NOMO-1 treated with DMSO at 0.1 percent for 48 hours (cell line): ENCODE data around the gene EML2.
"Not testable (repeated sequence)": the region's sequence is repeated elsewhere in the genome, so short reads cannot be mapped to it uniquely, and the experiment has no call there.

Source experiments
- DNase-seq: peaks from one replicate; lab custom pipeline; 2025; ENCODE audit not compliant: unreplicated experiment; lab: John Stamatoyannopoulos, UW

The EML2 gene

DNA sequence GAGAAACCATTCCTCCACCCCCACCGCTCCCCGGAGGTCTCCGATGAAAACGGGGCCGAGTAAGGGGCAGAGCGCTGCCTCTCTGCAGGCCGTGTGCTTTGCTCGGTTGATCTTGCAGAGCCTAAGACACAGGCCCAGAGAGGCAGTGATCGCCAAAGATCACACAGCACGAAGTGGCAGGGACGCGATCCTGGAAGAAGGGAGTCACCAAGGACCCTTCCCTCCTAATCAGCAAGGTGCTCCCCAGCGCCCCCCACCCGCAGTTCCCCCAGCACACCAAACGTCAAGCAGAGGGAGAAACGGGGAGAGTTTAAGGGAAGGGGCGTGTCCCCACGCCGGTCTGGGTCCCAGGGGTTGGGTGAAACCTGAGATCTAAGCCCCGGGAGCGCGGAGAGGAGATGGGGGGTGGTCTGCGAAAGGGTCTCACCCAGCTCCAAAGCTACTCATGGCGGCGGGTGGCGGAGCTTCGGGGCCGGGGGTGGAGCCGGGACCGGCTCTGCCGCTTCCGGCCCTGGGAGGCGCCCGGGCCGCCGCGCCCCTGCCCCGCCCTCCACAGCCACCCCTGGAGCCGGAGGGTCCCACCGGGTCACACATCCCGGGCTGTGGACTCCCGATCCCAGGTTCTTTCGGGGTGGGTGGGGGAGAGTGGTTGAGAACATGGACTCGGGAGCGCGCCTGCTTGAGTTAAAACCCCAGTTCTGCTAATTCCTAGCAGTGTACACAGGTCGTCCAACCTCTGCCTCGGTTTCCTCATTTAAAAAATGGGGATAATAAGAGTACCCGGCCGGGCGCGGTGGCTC, at the start of gene EML2:
Gene EML2, minus strand, starts transcription at position 468 of the 800 bp plus-strand sequence. Its CDS starts 21 bp downstream, at position 447.
- DNase-seq, result no peak

GRCh38 chr19:45687599-45687998, 48.4 kb upstream of the EML2 start:
- no peak for DNase-seq

DNA sequence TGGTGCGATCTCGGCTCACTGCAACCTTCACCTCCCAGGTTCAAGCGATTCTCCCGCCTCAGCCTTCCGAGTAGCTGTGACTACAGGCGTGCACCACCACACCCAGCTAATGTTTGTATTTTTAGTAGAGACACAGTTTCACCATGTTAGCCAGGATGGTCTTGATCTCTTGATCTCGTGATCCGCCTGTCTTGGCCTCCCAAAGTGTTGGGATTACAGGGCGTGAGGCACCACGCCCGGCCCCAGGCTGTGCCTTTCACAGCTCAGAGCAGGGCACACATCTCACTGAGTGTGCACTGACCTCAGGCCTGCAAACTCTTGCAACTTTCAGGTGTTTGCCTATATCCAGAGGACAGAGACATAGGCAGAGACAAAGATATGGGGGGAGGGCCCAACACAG, 45.8 kb upstream of the EML2 start:
- DNase-seq, result not testable (repeated sequence)

DNA sequence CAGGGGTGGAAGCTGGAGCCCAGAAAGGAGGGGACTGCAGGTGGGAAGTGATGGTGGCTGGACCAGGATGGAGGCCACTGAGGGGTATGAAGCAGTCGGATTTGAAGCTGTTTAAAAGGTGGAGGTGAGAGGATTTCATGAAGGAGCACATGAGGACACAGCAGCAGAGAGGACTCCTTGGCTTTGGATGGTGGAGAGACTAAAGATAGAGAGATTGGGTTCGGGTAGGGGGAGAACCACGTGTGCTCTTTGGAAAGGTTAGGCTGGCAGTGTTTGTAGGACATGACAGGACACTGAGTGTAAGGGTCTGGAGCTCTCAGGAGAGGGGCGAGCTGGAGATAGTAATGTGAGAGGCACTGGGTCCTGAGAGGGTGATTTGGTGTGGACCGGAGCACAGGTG, 43.7 kb upstream of the EML2 start:
- no peak for DNase-seq

DNA sequence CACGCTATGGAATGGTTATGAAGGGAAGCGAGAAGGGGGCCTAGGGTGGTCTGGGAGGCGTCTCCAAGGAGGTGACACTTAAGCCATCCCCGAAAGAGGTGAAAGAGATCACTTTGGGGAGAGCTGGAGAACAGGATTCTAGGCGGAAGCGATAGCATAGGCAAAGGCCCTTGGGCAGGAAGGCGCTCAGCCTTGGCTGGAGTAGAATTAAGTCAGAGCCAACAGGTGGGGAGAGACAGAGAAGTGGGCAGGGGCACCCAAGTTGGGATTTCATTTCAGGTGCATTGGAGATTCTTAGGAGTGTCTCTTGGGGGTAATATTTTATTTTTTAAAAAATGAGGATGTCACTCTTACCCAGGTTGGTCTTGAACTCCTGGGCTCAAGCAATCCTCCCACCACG, 42.9 kb upstream of the EML2 start:
- DNase-seq, result no peak

DNA sequence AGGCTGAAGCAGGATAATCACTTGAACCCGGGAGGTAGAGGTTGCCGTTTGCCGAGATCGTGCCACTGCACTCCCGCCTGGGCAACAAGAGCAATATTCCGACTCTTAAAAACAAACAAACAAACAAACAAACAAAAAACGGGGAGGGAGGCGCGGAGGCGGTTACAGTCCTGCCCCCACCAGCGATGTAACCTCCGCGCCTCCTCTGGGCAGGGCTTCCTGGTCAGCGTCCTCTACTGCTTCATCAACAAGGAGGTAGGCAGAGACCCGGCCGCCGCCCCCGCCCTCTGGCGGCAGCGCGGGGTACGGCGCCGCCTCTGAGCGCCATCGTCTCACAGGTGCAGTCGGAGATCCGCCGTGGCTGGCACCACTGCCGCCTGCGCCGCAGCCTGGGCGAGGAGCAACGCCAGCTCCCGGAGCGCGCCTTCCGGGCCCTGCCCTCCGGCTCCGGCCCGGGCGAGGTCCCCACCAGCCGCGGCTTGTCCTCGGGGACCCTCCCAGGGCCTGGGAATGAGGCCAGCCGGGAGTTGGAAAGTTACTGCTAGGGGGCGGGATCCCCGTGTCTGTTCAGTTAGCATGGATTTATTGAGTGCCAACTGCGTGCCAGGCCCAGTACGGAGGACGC, 42.3 kb upstream of the EML2 start:
- DNase-seq, result peak; percentile 83

DNA sequence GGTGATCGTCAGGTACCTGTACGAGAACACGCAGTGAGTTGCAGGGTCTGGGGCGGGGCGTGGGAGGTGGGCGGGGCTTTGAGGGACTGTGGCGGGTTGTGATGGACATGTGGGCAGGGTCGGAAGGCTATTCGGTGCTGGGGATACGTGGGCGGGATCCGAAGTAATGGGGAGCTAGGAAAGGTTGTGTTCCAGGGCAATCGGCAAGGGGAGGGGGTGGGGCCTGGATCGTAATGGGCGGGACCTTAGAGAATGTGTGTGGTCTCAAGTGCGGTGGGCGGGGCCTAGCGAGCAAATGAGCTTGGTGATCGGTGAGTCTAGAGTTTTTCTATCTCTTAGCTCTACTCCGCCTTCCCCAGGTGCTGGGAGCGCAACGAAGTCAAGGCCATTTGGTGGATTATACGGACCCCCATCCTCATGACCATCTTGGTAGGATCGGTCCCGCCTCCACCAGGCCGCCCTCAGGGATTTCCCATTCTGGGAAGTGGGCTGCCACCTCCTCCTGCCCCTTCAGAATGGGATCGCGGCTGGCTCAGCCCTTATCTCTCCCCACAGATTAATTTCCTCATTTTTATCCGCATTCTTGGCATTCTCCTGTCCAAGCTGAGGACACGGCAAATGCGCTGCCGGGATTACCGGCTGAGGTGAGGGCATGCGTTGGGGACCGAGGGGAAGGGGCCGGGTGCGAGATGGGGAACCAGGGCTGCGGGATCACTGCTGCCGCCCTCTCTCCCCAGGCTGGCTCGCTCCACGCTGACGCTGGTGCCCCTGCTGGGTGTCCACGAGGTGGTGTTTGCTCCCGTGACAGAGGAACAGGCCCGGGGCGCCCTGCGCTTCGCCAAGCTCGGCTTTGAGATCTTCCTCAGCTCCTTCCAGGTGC, 38.4 kb upstream of the EML2 start:
- DNase-seq, result no peak

DNA sequence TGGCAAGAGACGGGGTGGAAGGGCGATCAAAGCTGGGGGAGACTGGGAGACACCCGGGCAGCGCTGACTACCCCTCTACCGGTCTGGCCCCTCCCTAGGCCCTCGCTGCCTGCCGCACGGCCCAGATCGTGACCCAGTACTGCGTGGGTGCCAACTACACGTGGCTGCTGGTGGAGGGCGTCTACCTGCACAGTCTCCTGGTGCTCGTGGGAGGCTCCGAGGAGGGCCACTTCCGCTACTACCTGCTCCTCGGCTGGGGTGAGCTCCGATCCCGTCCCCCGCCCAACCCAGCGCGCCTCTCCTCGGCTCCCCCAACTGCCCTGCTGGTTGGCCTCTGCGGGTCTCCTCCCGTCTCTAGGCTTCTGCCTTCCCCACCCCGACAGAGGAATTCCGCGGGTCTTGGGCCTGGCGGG, 37.7 kb upstream of the EML2 start:
- no peak for DNase-seq

DNA sequence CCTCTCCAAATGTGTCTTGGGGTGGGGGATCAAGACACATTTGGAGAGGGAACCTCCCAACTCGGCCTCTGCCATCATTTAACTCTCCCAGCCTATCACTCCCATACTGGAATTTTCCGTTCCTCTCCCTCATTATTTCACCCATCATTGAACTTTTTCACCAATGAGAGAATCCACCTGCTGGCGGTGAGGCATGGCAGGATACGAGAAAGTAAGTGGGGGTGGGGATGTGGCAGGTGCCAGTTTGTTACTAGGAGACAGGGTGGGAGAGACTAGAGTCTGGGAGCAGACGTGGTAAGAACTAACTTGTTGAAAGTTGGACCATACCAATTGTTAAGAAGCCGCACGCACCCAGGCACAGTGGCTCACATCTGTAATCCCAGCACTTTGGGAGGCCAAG, 35.7 kb upstream of the EML2 start:
- DNase-seq, result no peak

DNA sequence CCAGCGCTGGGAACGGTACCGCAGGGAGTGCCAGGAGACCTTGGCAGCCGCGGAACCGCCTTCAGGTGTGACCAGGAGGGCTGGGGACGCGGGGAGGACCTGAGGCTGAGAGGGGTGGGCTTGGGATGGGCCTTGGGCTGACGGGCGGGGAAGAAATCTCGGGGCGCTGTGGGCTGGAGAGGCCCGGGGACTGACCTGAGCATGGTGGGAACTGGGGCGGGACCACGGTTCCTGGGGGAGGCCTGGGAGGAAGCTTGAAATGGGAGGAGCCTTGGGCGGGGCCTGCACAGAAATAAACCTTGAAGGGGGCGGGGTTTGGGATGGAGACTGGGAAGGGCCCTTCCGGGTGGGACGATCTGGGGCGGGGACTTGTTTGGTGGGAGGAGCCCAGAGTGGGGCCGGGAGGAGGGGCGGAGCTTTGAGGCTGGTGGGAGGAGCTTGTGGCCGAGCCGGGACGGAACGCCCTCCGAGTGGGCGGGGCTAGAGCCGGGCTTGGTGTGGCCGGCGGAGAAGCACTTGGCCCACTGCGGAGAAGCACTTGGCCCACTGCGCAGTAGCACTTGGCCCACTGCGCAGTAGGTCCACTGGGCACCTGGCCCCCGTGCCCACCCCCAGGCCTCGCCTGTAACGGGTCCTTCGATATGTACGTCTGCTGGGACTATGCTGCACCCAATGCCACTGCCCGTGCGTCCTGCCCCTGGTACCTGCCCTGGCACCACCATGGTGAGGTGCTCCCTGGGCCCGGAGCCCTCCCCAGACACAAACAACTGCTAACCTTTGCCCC, 31.7 kb upstream of the EML2 start:
- peak; percentile 33 for DNase-seq

DNA sequence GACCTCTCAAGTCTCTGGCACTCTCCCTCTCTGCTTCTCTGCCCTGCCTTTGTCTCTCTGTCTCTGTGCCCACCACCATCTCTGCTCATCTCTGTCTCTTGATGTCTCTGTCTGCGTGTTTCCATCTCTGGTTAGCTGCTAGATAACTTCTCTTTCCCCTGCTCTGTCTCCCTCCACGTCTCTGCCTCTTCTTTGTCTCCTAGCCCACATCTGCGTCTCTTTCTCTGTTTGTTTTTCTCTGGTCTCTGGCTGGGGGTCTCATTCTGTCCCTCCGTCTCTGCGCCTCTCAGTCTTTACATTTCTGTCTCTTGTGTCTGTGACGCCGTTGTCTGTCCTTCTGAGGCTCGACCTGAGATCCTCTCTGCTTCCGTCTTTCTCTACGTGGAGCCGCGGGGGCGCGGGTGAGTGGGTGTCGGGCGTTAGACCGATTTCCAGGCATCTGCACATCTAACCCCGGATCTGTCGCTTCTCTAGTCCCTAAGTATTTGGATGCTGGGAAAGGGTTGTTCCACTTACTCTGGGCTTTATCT, 29.2 kb upstream of the EML2 start:
- DNase-seq, result no peak

GRCh38 chr19:45667620-45668341, 28.6 kb upstream of the EML2 start, which contains the start of gene GIPR:
Gene GIPR, plus strand, starts transcription at chr19:45668221. Its CDS starts 1,300 bp downstream, at chr19:45669521.
- peak; percentile 33 for DNase-seq

GRCh38 chr19:45664575-45664974, 25.4 kb upstream of the EML2 start:
- DNase-seq, result no peak

GRCh38 chr19:45663800-45664199, 24.6 kb upstream of the EML2 start:
- no peak for DNase-seq

- DNase-seq, result no peak
Observed at GRCh38 chr19:45660636-45661035, 21.4 kb upstream of the EML2 start.

DNA sequence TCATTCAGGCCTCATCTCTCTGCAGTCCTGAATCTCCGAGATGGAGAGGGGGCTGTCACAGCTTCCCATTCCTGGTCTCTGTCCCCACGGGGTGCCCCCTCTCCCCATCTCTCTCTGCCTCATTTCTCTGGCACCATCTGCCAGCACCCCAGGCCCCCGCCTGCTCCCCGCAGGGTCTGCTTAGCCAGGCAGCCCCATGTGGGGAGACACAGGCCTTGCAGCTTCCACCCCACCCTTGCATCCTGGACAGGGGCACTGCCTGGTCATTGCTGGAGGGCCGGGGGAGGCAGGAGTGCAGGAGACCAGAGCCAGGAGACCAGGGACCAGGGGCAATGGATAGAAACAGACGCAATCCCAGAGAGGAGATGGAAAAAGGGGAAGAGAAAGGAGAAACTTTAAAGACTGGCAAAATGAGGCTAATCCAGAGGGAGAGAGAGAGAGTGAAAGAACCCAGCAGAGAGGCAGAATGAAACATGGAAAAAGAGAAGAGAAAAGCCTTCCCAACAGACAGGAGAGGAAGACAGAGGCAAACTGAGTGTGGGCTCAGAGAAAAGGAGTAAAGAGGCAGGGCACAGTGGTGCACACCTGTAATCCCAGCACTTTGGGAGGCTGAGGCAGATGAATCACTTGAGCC, 20.0 kb upstream of the EML2 start:
- no peak for DNase-seq

GRCh38 chr19:45657520-45658167, 18.4 kb upstream of the EML2 start:
- no peak for DNase-seq

GRCh38 chr19:45655073-45655472, 15.9 kb upstream of the EML2 start:
- DNase-seq, result no peak

GRCh38 chr19:45653634-45654033, 14.4 kb upstream of the EML2 start:
- DNase-seq, result no peak
